A673 (cell line): ENCODE results near the gene GPN2. TPM values are rescaled to one million over a fixed set of nuclear protein-coding genes. Genes with fewer than 3 reads are reported as not detected.

Source experiments
- BruUV-seq: library from RNA; stranded (reverse); fragments of 400-500 nt; replicated peaks from 2 replicates; lab custom pipeline; 2021; lab: Mats Ljungman, UMichigan
- CTCF ChIA-PET: fragments of 300-600 bp; sonication (Branson Sonifier 250); formaldehyde crosslinking; loops from one replicate; lab custom pipeline; 2022; ENCODE audit warnings: antibody characterized with exemption; lab: Charles Lee
- POLR2A ChIA-PET: fragments of 300-600 bp; sonication (Branson Sonifier 250); formaldehyde crosslinking; loops from one replicate; lab custom pipeline; 2022; ENCODE audit warnings: antibody characterized with exemption; ENCODE audit not compliant: low non-redundant PET; lab: Charles Lee
- DNase-seq: peaks from one replicate; pipeline ENCODE4 v3.0.0-alpha.2; 2015; ENCODE audit warnings: low spot score
- H3K27ac ChIP-seq: fragments of 200-600 bp; sonication (generic); 2 replicates; pipeline ENCODE4 v1.5.1; 2016; ENCODE audit warnings: mixed run types, low read depth, mild to moderate bottlenecking, mixed read lengths, antibody characterized with exemption, low read length; ENCODE audit not compliant: poor library complexity, severe bottlenecking
- H3K27me3 ChIP-seq: fragments of 200-600 bp; sonication (generic); replicated peaks from 2 replicates; pipeline ENCODE4 v1.6.1; 2017; ENCODE audit warnings: mixed run types, low read depth, mild to moderate bottlenecking, mixed read lengths, antibody characterized with exemption, low read length; ENCODE audit not compliant: insufficient read depth, poor library complexity
- H3K36me3 ChIP-seq: fragments of 200-600 bp; sonication (generic); 2 replicates; pipeline ENCODE4 v1.6.1; 2016; ENCODE audit warnings: mixed run types, mild to moderate bottlenecking, mixed read lengths, antibody characterized with exemption, low read length; ENCODE audit not compliant: insufficient read depth, poor library complexity, severe bottlenecking
- H3K4me1 ChIP-seq: fragments of 200-600 bp; sonication (generic); 2 replicates; pipeline ENCODE4 v1.6.1; 2017; ENCODE audit warnings: mixed run types, mild to moderate bottlenecking, mixed read lengths, antibody characterized with exemption, low read length; ENCODE audit not compliant: insufficient read depth, poor library complexity, severe bottlenecking
- H3K4me3 ChIP-seq: fragments of 200-600 bp; sonication (generic); 2 replicates; pipeline ENCODE4 v1.5.1; 2016; ENCODE audit warnings: low read depth, mixed run types, mild to moderate bottlenecking, mixed read lengths, low read length; ENCODE audit not compliant: poor library complexity, severe bottlenecking
- H3K9me3 ChIP-seq: fragments of 200-600 bp; sonication (generic); 2 replicates; pipeline ENCODE4 v1.6.1; 2016; ENCODE audit warnings: mixed run types, low read depth, mild to moderate bottlenecking, mixed read lengths, antibody characterized with exemption, low read length; ENCODE audit not compliant: poor library complexity, severe bottlenecking
- CTCF ChIP-seq: fragments of 300-800, 200-600 bp; sonication (generic); conservative IDR thresholded peaks from 2 replicates; pipeline ENCODE4 v1.5.1; 2017; ENCODE audit warnings: low read depth, mild to moderate bottlenecking, antibody characterized with exemption, low read length, moderate library complexity, mixed read lengths
- EZH2 ChIP-seq: fragments of 200-600 bp; sonication (generic); IDR thresholded peaks from 2 replicates; pipeline ENCODE4 v1.6.1; 2017; ENCODE audit warnings: borderline replicate concordance, low read depth, mild to moderate bottlenecking, mixed read lengths, antibody characterized with exemption, low read length; ENCODE audit not compliant: poor library complexity, severe bottlenecking
- intact Hi-C: fragments of 100-400 bp; cut with micrococcal nuclease; formaldehyde crosslinking; loops from one replicate; pipeline ENCODE4 v1.10.0; 2022; ENCODE audit not compliant: unreplicated experiment
- total RNA-seq: library from RNA; stranded (reverse); gene quantifications from 2 replicates; pipeline ENCODE4 v1.2.3, GENCODE V29; 2021

Gene GPN2
- total RNA-seq, 1 experiment from 2014 or later, result 41.4 TPM

- H3K9me3 ChIP-seq, result no peaks in the 10 kb centered on the region
- BruUV-seq, result no TSS peak
- no peak for DNase-seq
- CTCF ChIA-PET, result no interaction called here
- intact Hi-C loops, result no loop called here
- POLR2A ChIA-PET, result no interaction called here
- no peak overlapping the region for H3K4me3 ChIP-seq
- H3K27ac ChIP-seq, result no peak overlapping the region
- no peaks in the 10 kb centered on the region for H3K4me1 ChIP-seq
- TF ChIP-seq CTCF, result no peak
- no peak for TF ChIP-seq EZH2
- peaks cover 30% of the 10 kb centered on the region for H3K36me3 ChIP-seq
- no peaks in the 10 kb centered on the region for H3K27me3 ChIP-seq
Measured at GRCh38 chr1:26856181-26856580, 33.9 kb downstream of the GPN2 start.

GRCh38 chr1:26855636-26856035 is 34.4 kb downstream of the GPN2 start:
- Histone ChIP-seq H3K4me1 (no peaks in the 10 kb centered on the region), H3K27me3 (no peaks in the 10 kb centered on the region), H3K36me3 (peaks cover 35% of the 10 kb centered on the region), H3K4me3 (no peak overlapping the region), H3K27ac (no peak overlapping the region), H3K9me3 (no peaks in the 10 kb centered on the region)
- BruUV-seq, result no TSS peak
- intact Hi-C loops, result no loop called here
- no peak for DNase-seq
- CTCF ChIA-PET, result interaction anchor here (0.5 kb wide), 1 partner anchor 1188 kb away, joined by 6 read pairs; no protein-coding TSS in a partner anchor
- POLR2A ChIA-PET, result no interaction called here
- TF ChIP-seq CTCF, result no peak
- TF ChIP-seq EZH2, result no peak

- no peaks in the 10 kb centered on the region for H3K4me1 ChIP-seq
- BruUV-seq, result no TSS peak
- H3K4me3 ChIP-seq, result no peak overlapping the region
- no peak overlapping the region for H3K27ac ChIP-seq
- no peaks in the 10 kb centered on the region for H3K9me3 ChIP-seq
- H3K27me3 ChIP-seq, result no peaks in the 10 kb centered on the region
- CTCF ChIA-PET, result interaction anchor here (0.5 kb wide), 1 partner anchor 1187 kb away, joined by 6 read pairs; no protein-coding TSS in a partner anchor
- intact Hi-C loops, result no loop called here
- no peak for DNase-seq
- POLR2A ChIA-PET, result no interaction called here
- TF ChIP-seq EZH2, result no peak
- TF ChIP-seq CTCF, result no peak
- H3K36me3 ChIP-seq, result peaks cover 41% of the 10 kb centered on the region
Measured at GRCh38 chr1:26854906-26855305, 35.2 kb downstream of the GPN2 start.
